Measurements from ENCODE around the gene KIAA1217.

DNA sequence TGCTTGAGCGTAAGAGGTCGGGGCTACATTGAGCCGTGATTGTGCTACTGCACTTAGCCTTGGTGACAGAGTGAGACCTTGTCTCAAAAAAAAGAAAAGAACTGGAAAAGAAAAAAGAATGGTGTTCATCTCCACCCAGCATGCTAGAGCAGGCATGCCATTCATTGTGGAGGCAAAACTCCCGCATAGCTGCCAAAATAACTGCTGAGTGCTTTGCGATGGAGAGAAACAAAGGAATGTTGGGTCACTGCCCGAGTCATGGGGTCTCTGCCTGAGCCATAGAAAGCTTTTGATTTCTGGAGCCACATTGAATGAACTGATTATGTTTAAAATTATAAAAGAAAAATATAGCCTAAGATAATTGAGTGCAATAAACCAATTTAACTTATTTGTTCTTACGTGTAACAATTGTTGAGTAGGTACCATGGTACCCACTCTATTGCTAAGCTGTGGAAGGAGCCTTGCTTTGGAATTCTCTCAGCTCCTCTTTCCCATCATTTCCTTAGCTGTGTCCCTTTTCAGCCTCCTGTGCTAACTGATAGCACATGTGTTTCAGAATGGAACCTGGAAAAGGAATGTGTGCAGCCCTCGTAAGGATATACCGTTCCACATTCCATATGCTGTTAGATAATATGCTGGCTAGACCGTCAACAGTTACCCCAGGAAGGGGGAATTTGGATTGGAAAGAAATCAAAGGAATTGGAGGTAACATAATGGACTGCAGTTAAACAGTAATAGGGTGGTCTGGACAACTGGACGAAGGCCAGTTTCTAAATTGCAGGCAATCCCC is 99.0 kb downstream of the KIAA1217 start:
- TF ChIP-seq, protein P1, sequence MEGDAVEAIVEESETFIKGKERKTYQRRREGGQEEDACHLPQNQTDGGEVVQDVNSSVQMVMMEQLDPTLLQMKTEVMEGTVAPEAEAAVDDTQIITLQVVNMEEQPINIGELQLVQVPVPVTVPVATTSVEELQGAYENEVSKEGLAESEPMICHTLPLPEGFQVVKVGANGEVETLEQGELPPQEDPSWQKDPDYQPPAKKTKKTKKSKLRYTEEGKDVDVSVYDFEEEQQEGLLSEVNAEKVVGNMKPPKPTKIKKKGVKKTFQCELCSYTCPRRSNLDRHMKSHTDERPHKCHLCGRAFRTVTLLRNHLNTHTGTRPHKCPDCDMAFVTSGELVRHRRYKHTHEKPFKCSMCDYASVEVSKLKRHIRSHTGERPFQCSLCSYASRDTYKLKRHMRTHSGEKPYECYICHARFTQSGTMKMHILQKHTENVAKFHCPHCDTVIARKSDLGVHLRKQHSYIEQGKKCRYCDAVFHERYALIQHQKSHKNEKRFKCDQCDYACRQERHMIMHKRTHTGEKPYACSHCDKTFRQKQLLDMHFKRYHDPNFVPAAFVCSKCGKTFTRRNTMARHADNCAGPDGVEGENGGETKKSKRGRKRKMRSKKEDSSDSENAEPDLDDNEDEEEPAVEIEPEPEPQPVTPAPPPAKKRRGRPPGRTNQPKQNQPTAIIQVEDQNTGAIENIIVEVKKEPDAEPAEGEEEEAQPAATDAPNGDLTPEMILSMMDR (IDR thresholded peaks at IDR 0.05), result no peak
- TF ChIP-seq POLR2A (IDR thresholded peaks at IDR 0.05), result no peak

Data from thyroid gland (tissue), 4 donors.